ENCODE results near the gene TOLLIP.
"Not testable (repeated sequence)": the region's sequence is repeated elsewhere in the genome, so short reads cannot be mapped to it uniquely, and the experiment has no call there.

The TOLLIP gene

GRCh38 chr11:1242751-1243150 lies 66.7 kb downstream of the TOLLIP start:
- not testable (repeated sequence) for H3K27me3 ChIP-seq (ENCODE audit: control insufficient read depth in 1 of 2, insufficient read depth in 2 of 2, low read length in 2 of 2); H3K9ac ChIP-seq (ENCODE audit: low read length in 2 of 2); H3K4me3 ChIP-seq (ENCODE audit: low read length in 2 of 2); H3K4me1 ChIP-seq (ENCODE audit: control insufficient read depth, insufficient read depth, low read length); H3K9me3 ChIP-seq (ENCODE audit: control insufficient read depth in 2 of 2, low read length in 2 of 2); H3K27ac ChIP-seq (ENCODE audit: low read length); H3K36me3 ChIP-seq (ENCODE audit: control insufficient read depth in 2 of 2, insufficient read depth in 2 of 2, low read length in 2 of 2)

- no peak overlapping the region for H3K4me3 ChIP-seq (ENCODE audit: low read length in 2 of 2)
- no peak overlapping the region for H3K27ac ChIP-seq (ENCODE audit: low read length)
- H3K27me3 ChIP-seq (ENCODE audit: control insufficient read depth in 1 of 2, insufficient read depth in 2 of 2, low read length in 2 of 2): no peaks in the 10 kb centered on the region
- H3K36me3 ChIP-seq (ENCODE audit: control insufficient read depth in 2 of 2, insufficient read depth in 2 of 2, low read length in 2 of 2): no peaks in the 10 kb centered on the region
- H3K9me3 ChIP-seq (ENCODE audit: control insufficient read depth in 2 of 2, low read length in 2 of 2): no peaks in the 10 kb centered on the region
- no peaks in the 10 kb centered on the region for H3K4me1 ChIP-seq (ENCODE audit: control insufficient read depth, insufficient read depth, low read length)
- H3K9ac ChIP-seq (ENCODE audit: low read length in 2 of 2): no peak overlapping the region
Measured at GRCh38 chr11:1242289-1242688, 67.1 kb downstream of the TOLLIP start.

GRCh38 chr11:1241706-1242105 lies 67.7 kb downstream of the TOLLIP start:
- Histone ChIP-seq H3K9me3 (ENCODE audit: control insufficient read depth in 2 of 2, low read length in 2 of 2) (no peaks in the 10 kb centered on the region), H3K27me3 (ENCODE audit: control insufficient read depth in 1 of 2, insufficient read depth in 2 of 2, low read length in 2 of 2) (no peaks in the 10 kb centered on the region), H3K9ac (ENCODE audit: low read length in 2 of 2) (no peak overlapping the region), H3K27ac (ENCODE audit: low read length) (no peak overlapping the region), H3K4me3 (ENCODE audit: low read length in 2 of 2) (no peak overlapping the region), H3K36me3 (ENCODE audit: control insufficient read depth in 2 of 2, insufficient read depth in 2 of 2, low read length in 2 of 2) (no peaks in the 10 kb centered on the region), H3K4me1 (ENCODE audit: control insufficient read depth, insufficient read depth, low read length) (no peaks in the 10 kb centered on the region)

GRCh38 chr11:1240771-1241170 lies 68.7 kb downstream of the TOLLIP start:
- Histone ChIP-seq H3K36me3 (ENCODE audit: control insufficient read depth in 2 of 2, insufficient read depth in 2 of 2, low read length in 2 of 2) (no peaks in the 10 kb centered on the region), H3K4me1 (ENCODE audit: control insufficient read depth, insufficient read depth, low read length) (no peaks in the 10 kb centered on the region), H3K27ac (ENCODE audit: low read length) (no peak overlapping the region), H3K9me3 (ENCODE audit: control insufficient read depth in 2 of 2, low read length in 2 of 2) (no peaks in the 10 kb centered on the region), H3K4me3 (ENCODE audit: low read length in 2 of 2) (no peak overlapping the region), H3K27me3 (ENCODE audit: control insufficient read depth in 1 of 2, insufficient read depth in 2 of 2, low read length in 2 of 2) (no peaks in the 10 kb centered on the region), H3K9ac (ENCODE audit: low read length in 2 of 2) (no peak overlapping the region)

- Histone ChIP-seq H3K4me1 (ENCODE audit: control insufficient read depth, insufficient read depth, low read length) (no peaks in the 10 kb centered on the region), H3K9me3 (ENCODE audit: control insufficient read depth in 2 of 2, low read length in 2 of 2) (no peaks in the 10 kb centered on the region), H3K27ac (ENCODE audit: low read length) (no peak overlapping the region), H3K4me3 (ENCODE audit: low read length in 2 of 2) (no peak overlapping the region), H3K27me3 (ENCODE audit: control insufficient read depth in 1 of 2, insufficient read depth in 2 of 2, low read length in 2 of 2) (no peaks in the 10 kb centered on the region), H3K36me3 (ENCODE audit: control insufficient read depth in 2 of 2, insufficient read depth in 2 of 2, low read length in 2 of 2) (no peaks in the 10 kb centered on the region), H3K9ac (ENCODE audit: low read length in 2 of 2) (no peak overlapping the region)
Measured at GRCh38 chr11:1239596-1240205, 69.7 kb downstream of the TOLLIP start.

GRCh38 chr11:1238767-1239595 lies 70.5 kb downstream of the TOLLIP start:
- H3K9me3 ChIP-seq (ENCODE audit: control insufficient read depth in 2 of 2, low read length in 2 of 2): no peaks in the 10 kb centered on the region
- no peaks in the 10 kb centered on the region for H3K27me3 ChIP-seq (ENCODE audit: control insufficient read depth in 1 of 2, insufficient read depth in 2 of 2, low read length in 2 of 2)
- H3K36me3 ChIP-seq (ENCODE audit: control insufficient read depth in 2 of 2, insufficient read depth in 2 of 2, low read length in 2 of 2): no peaks in the 10 kb centered on the region
- no peaks in the 10 kb centered on the region for H3K4me1 ChIP-seq (ENCODE audit: control insufficient read depth, insufficient read depth, low read length)
- no peak overlapping the region for H3K4me3 ChIP-seq (ENCODE audit: low read length in 2 of 2)
- H3K27ac ChIP-seq (ENCODE audit: low read length): no peak overlapping the region
- no peak overlapping the region for H3K9ac ChIP-seq (ENCODE audit: low read length in 2 of 2)

- Histone ChIP-seq H3K4me1 (ENCODE audit: control insufficient read depth, insufficient read depth, low read length) (no peaks in the 10 kb centered on the region), H3K27me3 (ENCODE audit: control insufficient read depth in 1 of 2, insufficient read depth in 2 of 2, low read length in 2 of 2) (no peaks in the 10 kb centered on the region)
Measured at GRCh38 chr11:1237851-1238250, 71.6 kb downstream of the TOLLIP start.

GRCh38 chr11:1237128-1237580 lies 72.3 kb downstream of the TOLLIP start:
- Histone ChIP-seq H3K36me3 (ENCODE audit: control insufficient read depth in 2 of 2, insufficient read depth in 2 of 2, low read length in 2 of 2) (no peaks in the 10 kb centered on the region), H3K9me3 (ENCODE audit: control insufficient read depth in 2 of 2, low read length in 2 of 2) (no peaks in the 10 kb centered on the region), H3K4me1 (ENCODE audit: control insufficient read depth, insufficient read depth, low read length) (no peaks in the 10 kb centered on the region), H3K4me3 (ENCODE audit: low read length in 2 of 2) (no peak overlapping the region), H3K27ac (ENCODE audit: low read length) (no peak overlapping the region), H3K27me3 (ENCODE audit: control insufficient read depth in 1 of 2, insufficient read depth in 2 of 2, low read length in 2 of 2) (peaks cover 0 to 2% of the 10 kb centered on the region in 2 donors), H3K9ac (ENCODE audit: low read length in 2 of 2) (no peak overlapping the region)

More at GRCh38 chr11:1237851-1238250, 71.6 kb downstream of the TOLLIP start:
- H3K36me3 ChIP-seq (ENCODE audit: control insufficient read depth in 2 of 2, insufficient read depth in 2 of 2, low read length in 2 of 2): no peaks in the 10 kb centered on the region
- no peaks in the 10 kb centered on the region for H3K9me3 ChIP-seq (ENCODE audit: control insufficient read depth in 2 of 2, low read length in 2 of 2)
- H3K4me3 ChIP-seq (ENCODE audit: low read length in 2 of 2): no peak overlapping the region
- H3K9ac ChIP-seq (ENCODE audit: low read length in 2 of 2): no peak overlapping the region
- no peak overlapping the region for H3K27ac ChIP-seq (ENCODE audit: low read length)

- no peaks in the 10 kb centered on the region for H3K36me3 ChIP-seq (ENCODE audit: control insufficient read depth in 2 of 2, insufficient read depth in 2 of 2, low read length in 2 of 2)
- H3K9ac ChIP-seq (ENCODE audit: low read length in 2 of 2): no peak overlapping the region
- H3K4me3 ChIP-seq (ENCODE audit: low read length in 2 of 2): no peak overlapping the region
- H3K27me3 ChIP-seq (ENCODE audit: control insufficient read depth in 1 of 2, insufficient read depth in 2 of 2, low read length in 2 of 2): peaks cover 0 to 2% of the 10 kb centered on the region in 2 donors
- no peaks in the 10 kb centered on the region for H3K4me1 ChIP-seq (ENCODE audit: control insufficient read depth, insufficient read depth, low read length)
- no peaks in the 10 kb centered on the region for H3K9me3 ChIP-seq (ENCODE audit: control insufficient read depth in 2 of 2, low read length in 2 of 2)
- H3K27ac ChIP-seq (ENCODE audit: low read length): no peak overlapping the region
Measured at GRCh38 chr11:1236316-1237127, 72.9 kb downstream of the TOLLIP start.

- Histone ChIP-seq H3K27me3 (ENCODE audit: control insufficient read depth in 1 of 2, insufficient read depth in 2 of 2, low read length in 2 of 2) (peaks cover 0 to 3% of the 10 kb centered on the region in 2 donors), H3K36me3 (ENCODE audit: control insufficient read depth in 2 of 2, insufficient read depth in 2 of 2, low read length in 2 of 2) (no peaks in the 10 kb centered on the region), H3K4me1 (ENCODE audit: control insufficient read depth, insufficient read depth, low read length) (no peaks in the 10 kb centered on the region), H3K9ac (ENCODE audit: low read length in 2 of 2) (no peak overlapping the region), H3K9me3 (ENCODE audit: control insufficient read depth in 2 of 2, low read length in 2 of 2) (no peaks in the 10 kb centered on the region), H3K27ac (ENCODE audit: low read length) (no peak overlapping the region), H3K4me3 (ENCODE audit: low read length in 2 of 2) (no peak overlapping the region)
Measured at GRCh38 chr11:1235901-1236315, 73.5 kb downstream of the TOLLIP start.
